Cortex of kidney (tissue), 1 donor: ENCODE data around the gene ELMO1.

ENCODE experiments used
- DNase-seq: peaks from one replicate; lab custom pipeline; 2025; lab: John Stamatoyannopoulos, UW

The ELMO1 gene

GRCh38 chr7:37448636-37449361 is at the start of gene ELMO1:
Gene ELMO1 (minus strand): TSS chr7:37448864. CDS start chr7:37342690, 106,174 bp downstream.
- DNase-seq, result no peak

- no peak for DNase-seq
Observed at GRCh38 chr7:37497576-37497975, 48.9 kb upstream of the ELMO1 start.

GRCh38 chr7:37495574-37496184 is 47.0 kb upstream of the ELMO1 start:
- DNase-seq, result no peak

GRCh38 chr7:37494926-37495325 is 46.3 kb upstream of the ELMO1 start:
- no peak for DNase-seq

- no peak for DNase-seq
Observed at GRCh38 chr7:37493810-37494209, 45.1 kb upstream of the ELMO1 start.

- DNase-seq, result no peak
Observed at GRCh38 chr7:37493123-37493522, 44.5 kb upstream of the ELMO1 start.

- no peak for DNase-seq
Observed at GRCh38 chr7:37491919-37492694, 43.4 kb upstream of the ELMO1 start.

- no peak for DNase-seq
Observed at GRCh38 chr7:37489703-37490102, 41.0 kb upstream of the ELMO1 start.

GRCh38 chr7:37488163-37488764 is 39.6 kb upstream of the ELMO1 start:
- no peak for DNase-seq

GRCh38 chr7:37484426-37485073 is 35.9 kb upstream of the ELMO1 start:
- no peak for DNase-seq

GRCh38 chr7:37483627-37484026 is 35.0 kb upstream of the ELMO1 start:
- DNase-seq, result no peak

GRCh38 chr7:37482953-37483352 is 34.3 kb upstream of the ELMO1 start:
- no peak for DNase-seq

GRCh38 chr7:37482505-37482904 is 33.8 kb upstream of the ELMO1 start:
- DNase-seq, result no peak

GRCh38 chr7:37481722-37482288 is 33.1 kb upstream of the ELMO1 start:
- DNase-seq, result no peak

- no peak for DNase-seq
Observed at GRCh38 chr7:37481154-37481553, 32.5 kb upstream of the ELMO1 start.

GRCh38 chr7:37480041-37481031 is 31.7 kb upstream of the ELMO1 start:
- DNase-seq, result no peak

GRCh38 chr7:37476881-37477450 is 28.3 kb upstream of the ELMO1 start:
- no peak for DNase-seq

- no peak for DNase-seq
Observed at GRCh38 chr7:37476428-37476827, 27.8 kb upstream of the ELMO1 start.

- DNase-seq, result no peak
Observed at GRCh38 chr7:37475646-37476045, 27.0 kb upstream of the ELMO1 start.

GRCh38 chr7:37471619-37472018 is 23.0 kb upstream of the ELMO1 start:
- DNase-seq, result no peak
